Liver (tissue), 3 donors: Measurements from ENCODE around the gene TIAM1.

Source experiments
- ATF3 ChIP-seq: IDR thresholded peaks from 2 replicates; pipeline ENCODE4 v1.6.1; 2016; ENCODE audit warnings: antibody characterized with exemption
- CTCF ChIP-seq: fragments of 150-350 bp; IDR thresholded peaks from 2 replicates; pipeline ENCODE4 v1.5.1; 2017; ENCODE audit warnings: improper control_type of control experiment, low read depth, low read length; ENCODE audit not compliant: missing input control
- EGR1 ChIP-seq, 2 donors: IDR thresholded peaks; 2 replicates each; pipeline ENCODE4 v1.6.1; 2016 to 2018; ENCODE audit warnings: antibody characterized with exemption in 2 of 2, low read depth in 2 of 2
- FOXA1 ChIP-seq: IDR thresholded peaks from 2 replicates; pipeline ENCODE4 v1.6.1; 2016; ENCODE audit warnings: antibody characterized with exemption
- GABPA ChIP-seq, 2 donors: IDR thresholded peaks in 1 of 2; conservative IDR thresholded peaks in 1 of 2; 2 replicates each; pipeline ENCODE4 v1.6.1; 2016; ENCODE audit warnings: antibody characterized with exemption in 2 of 2, mild to moderate bottlenecking in 1 of 2, moderate library complexity in 1 of 2
- HNF4A ChIP-seq, 2 donors: conservative IDR thresholded peaks; 2 replicates each; pipeline ENCODE4 v1.6.1; 2016; ENCODE audit warnings: antibody characterized with exemption in 2 of 2, mild to moderate bottlenecking in 2 of 2
- JUND ChIP-seq, 2 donors: IDR thresholded peaks; 2 replicates each; pipeline ENCODE4 v1.6.1; 2016; ENCODE audit warnings: antibody characterized with exemption in 2 of 2
- MAX ChIP-seq: IDR thresholded peaks from 2 replicates; pipeline ENCODE4 v1.6.1; 2016; ENCODE audit warnings: antibody characterized with exemption
- RAD21 ChIP-seq, 2 donors: IDR thresholded peaks; 2 replicates each; pipeline ENCODE4 v1.6.1; 2016; ENCODE audit warnings: antibody characterized with exemption in 2 of 2, mild to moderate bottlenecking in 2 of 2
- SP1 ChIP-seq: IDR thresholded peaks from 2 replicates; pipeline ENCODE4 v1.6.1; 2018; ENCODE audit warnings: antibody characterized with exemption, mild to moderate bottlenecking
- TAF1 ChIP-seq: conservative IDR thresholded peaks from 2 replicates; pipeline ENCODE4 v1.6.1; 2016; ENCODE audit warnings: antibody characterized with exemption, mild to moderate bottlenecking
- YY1 ChIP-seq: IDR thresholded peaks from 2 replicates; pipeline ENCODE4 v1.6.1; 2016; ENCODE audit warnings: antibody characterized with exemption, mild to moderate bottlenecking
- TF ChIP-seq, protein P1 (sequence below): IDR thresholded peaks from 2 replicates; pipeline ENCODE4 v1.6.1; 2016; ENCODE audit warnings: antibody characterized with exemption, mild to moderate bottlenecking
- donor health status: healthy.
- donor health status: healthy.

DNA sequence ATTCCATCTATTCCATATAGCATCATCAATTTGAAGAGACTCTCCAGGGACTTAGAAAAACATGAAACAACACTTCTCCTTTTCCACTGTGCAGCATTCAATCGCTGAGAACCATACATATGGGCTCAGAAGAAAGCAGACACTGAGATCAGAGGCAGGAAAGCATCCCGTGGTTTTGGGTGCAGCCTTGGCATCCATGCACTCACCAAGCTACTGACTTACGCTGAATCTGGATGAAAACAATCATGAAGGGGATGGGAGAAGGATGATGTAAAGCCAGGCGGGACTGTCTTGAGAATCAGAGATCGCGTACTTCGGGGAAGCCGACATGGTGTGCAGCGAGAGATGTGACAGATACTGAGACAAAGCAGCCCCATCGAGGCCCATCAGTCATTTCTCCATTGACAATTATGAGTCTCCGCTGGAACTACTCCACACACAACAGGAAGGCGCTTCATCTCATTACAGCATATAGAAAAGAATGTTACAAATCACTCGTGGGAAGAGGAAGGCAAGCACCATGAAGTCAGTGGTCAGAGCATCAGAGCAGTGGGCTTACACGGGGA is 2.3 kb upstream of the TIAM1 start:
- TF ChIP-seq CTCF = no peak
- no peak for TF ChIP-seq SP1
- TF ChIP-seq TAF1 = no peak
- TF ChIP-seq, protein P1, sequence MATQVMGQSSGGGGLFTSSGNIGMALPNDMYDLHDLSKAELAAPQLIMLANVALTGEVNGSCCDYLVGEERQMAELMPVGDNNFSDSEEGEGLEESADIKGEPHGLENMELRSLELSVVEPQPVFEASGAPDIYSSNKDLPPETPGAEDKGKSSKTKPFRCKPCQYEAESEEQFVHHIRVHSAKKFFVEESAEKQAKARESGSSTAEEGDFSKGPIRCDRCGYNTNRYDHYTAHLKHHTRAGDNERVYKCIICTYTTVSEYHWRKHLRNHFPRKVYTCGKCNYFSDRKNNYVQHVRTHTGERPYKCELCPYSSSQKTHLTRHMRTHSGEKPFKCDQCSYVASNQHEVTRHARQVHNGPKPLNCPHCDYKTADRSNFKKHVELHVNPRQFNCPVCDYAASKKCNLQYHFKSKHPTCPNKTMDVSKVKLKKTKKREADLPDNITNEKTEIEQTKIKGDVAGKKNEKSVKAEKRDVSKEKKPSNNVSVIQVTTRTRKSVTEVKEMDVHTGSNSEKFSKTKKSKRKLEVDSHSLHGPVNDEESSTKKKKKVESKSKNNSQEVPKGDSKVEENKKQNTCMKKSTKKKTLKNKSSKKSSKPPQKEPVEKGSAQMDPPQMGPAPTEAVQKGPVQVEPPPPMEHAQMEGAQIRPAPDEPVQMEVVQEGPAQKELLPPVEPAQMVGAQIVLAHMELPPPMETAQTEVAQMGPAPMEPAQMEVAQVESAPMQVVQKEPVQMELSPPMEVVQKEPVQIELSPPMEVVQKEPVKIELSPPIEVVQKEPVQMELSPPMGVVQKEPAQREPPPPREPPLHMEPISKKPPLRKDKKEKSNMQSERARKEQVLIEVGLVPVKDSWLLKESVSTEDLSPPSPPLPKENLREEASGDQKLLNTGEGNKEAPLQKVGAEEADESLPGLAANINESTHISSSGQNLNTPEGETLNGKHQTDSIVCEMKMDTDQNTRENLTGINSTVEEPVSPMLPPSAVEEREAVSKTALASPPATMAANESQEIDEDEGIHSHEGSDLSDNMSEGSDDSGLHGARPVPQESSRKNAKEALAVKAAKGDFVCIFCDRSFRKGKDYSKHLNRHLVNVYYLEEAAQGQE = no peak
- no peak for TF ChIP-seq MAX
- no peak for TF ChIP-seq GABPA (IDR thresholded peaks at IDR 0.05 in 1 of 2, conservative IDR thresholded peaks at IDR 0.05 in 1 of 2)
- TF ChIP-seq FOXA1 = no peak
- TF ChIP-seq YY1 = no peak
- no peak for TF ChIP-seq JUND (IDR thresholded peaks at IDR 0.05)
- TF ChIP-seq HNF4A (conservative IDR thresholded peaks at IDR 0.05) = no peak
- TF ChIP-seq ATF3 = no peak
- no peak for TF ChIP-seq EGR1 (IDR thresholded peaks at IDR 0.05; ENCODE audit: low read depth in 2 of 2)
- TF ChIP-seq RAD21 (IDR thresholded peaks at IDR 0.05) = no peak
